Aorta (tissue), 5 donors: ENCODE data around the gene RFTN1. TPM values are rescaled to one million over a fixed set of nuclear protein-coding genes. Genes with fewer than 3 reads are reported as not detected.

Experiments
- ATAC-seq: fragments of 200-7000 bp; cut with Tn5 transposase; one replicate; pipeline ENCODE4 v1.9.1; 2022; ENCODE audit warnings: moderate library complexity; ENCODE audit not compliant: low FRiP score
- DNase-seq, 2 donors: peaks; one replicate each; pipeline ENCODE4 v3.0.0-alpha.2; 2020
- H3K27ac ChIP-seq, 2 donors: one replicate each; pipeline ENCODE4 v1.5.1; 2013; ENCODE audit warnings: low read length in 2 of 2, mild to moderate bottlenecking in 2 of 2, moderate library complexity in 2 of 2, control low read depth in 1 of 2, inconsistent platforms in 1 of 2, low read depth in 1 of 2
- H3K27me3 ChIP-seq, 2 donors: one replicate each; pipeline ENCODE4 v1.6.1; 2013; ENCODE audit warnings: control low read depth in 1 of 2, low read length in 1 of 2, mild to moderate bottlenecking in 1 of 2, moderate library complexity in 1 of 2; ENCODE audit not compliant: insufficient read depth in 2 of 2, control insufficient read depth in 1 of 2
- H3K36me3 ChIP-seq, 2 donors: one replicate each; pipeline ENCODE4 v1.6.1; 2013; ENCODE audit warnings: control low read depth in 1 of 2, low read length in 1 of 2, mild to moderate bottlenecking in 1 of 2; ENCODE audit not compliant: insufficient read depth in 2 of 2, control insufficient read depth in 1 of 2
- H3K4me1 ChIP-seq, 2 donors: one replicate each; pipeline ENCODE4 v1.6.1; 2013; ENCODE audit warnings: low read length in 2 of 2, control low read depth in 1 of 2, mild to moderate bottlenecking in 1 of 2, moderate library complexity in 1 of 2; ENCODE audit not compliant: insufficient read depth in 2 of 2, control insufficient read depth in 1 of 2
- H3K4me3 ChIP-seq, 2 donors: one replicate each; pipeline ENCODE4 v1.5.1; 2013; ENCODE audit warnings: low read length in 2 of 2, control low read depth in 1 of 2, mild to moderate bottlenecking in 1 of 2
- H3K9me3 ChIP-seq: one replicate; pipeline ENCODE4 v1.6.1; 2013; ENCODE audit warnings: mild to moderate bottlenecking, low read length; ENCODE audit not compliant: control insufficient read depth
- WGBS, 2 donors: extraction: QIAGEN DNeasy Blood & Tissue Kit; methylation state at CpG; one replicate each; pipeline ENCODE4 v1.1.7; 2013; 5-methylcytosine and 5-hydroxymethylcytosine counted together
- intact Hi-C, 2 donors: fragments of 100-400 bp; cut with DNase I; formaldehyde crosslinking; loops; one replicate each; pipeline versions ENCODE4 v1.14.2 to v1.15.0; 2022
- polyA plus RNA-seq, 2 donors: library from polyadenylated mRNA; stranded (reverse); fragments of 200-250 nt; gene quantifications; one replicate each; pipeline ENCODE4 v1.2.3, GENCODE V29; 2013
- total RNA-seq, 2 donors: library from RNA; stranded (reverse); fragmentation: NEBNext Ultra II Directional; extraction: Animal tissue kit (Norgen Biotek cat#: 25700); gene quantifications; one replicate each; pipeline ENCODE4 v1.2.1, GENCODE V29; 2021
- donor health status: healthy with polysubstance abuse.
- donor health status: Bipolar disorder and iron deficiency.
- donor health status: DM: no; HTN: no; CAD: no.
- donor health status: DM: no; HTN: no; CAD: no.
- donor health status: DM: yes; HTN: yes; CAD: no.

RFTN1 gene
- total and polyA plus RNA-seq, 4 donors = 12.7 to 119 (median 59.4) TPM

GRCh38 chr3:16373341-16373946, 140.1 kb downstream of the RFTN1 start:
- Histone ChIP-seq H3K4me1 (peaks cover 6% of the 10 kb centered on the region in 2 donors), H3K27me3 (no peaks in the 10 kb centered on the region), H3K27ac (no peak overlapping the region), H3K9me3 (no peaks in the 10 kb centered on the region), H3K4me3 (no peak overlapping the region), H3K36me3 (no peaks in the 10 kb centered on the region)
- DNase-seq (no peak), ATAC-seq (no peak)
- intact Hi-C loops = loop anchor here in 1 of 2 donors (10.0 kb wide), 1 partner anchor 141 kb away; the partner anchor contains the start of gene RFTN1
- 82 to 94% methylated on average over 3 of the region's 3 CpGs for WGBS, 2 donors

DNA sequence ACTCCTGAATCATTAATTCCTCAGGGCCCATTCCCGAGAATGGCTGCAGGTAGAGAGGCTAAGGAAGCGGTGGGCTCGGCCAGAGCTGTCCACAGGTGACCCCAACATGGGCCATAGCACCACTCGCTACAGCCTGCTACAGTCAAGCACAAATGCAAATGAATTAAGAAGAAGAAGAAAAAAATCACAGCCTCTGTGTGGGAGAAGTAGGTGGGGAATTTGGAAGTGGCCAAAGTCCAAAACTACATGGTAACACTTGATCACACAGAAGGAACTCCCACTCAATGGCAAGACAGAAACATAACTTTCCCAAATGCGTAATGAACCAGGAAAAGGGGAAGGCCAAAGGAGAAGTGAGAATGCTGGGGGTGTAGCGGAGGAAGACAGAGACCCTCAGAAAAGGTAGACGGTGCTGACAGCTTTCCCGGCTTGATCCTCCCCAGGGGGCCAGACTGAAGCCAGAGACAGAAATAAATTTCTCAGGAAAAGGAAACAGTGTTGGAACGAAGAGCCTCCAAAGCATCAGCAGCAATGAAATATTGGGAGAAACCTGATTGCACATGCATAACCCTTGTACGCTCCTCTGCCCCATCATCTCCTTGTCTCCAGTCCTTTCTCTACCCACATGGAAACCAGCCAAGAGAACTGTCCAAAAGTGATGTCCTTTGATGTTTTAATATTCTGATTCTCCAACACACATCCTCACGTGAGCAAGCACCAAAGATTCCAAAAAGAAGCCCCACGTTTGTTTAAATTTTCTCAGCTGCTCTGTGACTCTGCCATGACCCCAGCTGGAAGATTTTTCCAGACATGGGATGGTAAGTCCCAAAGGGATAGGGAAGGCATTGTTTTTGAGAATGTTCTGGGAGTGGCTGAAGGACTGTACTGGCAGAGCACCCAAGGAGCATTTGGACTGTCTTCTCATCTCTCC, 140.9 kb downstream of the RFTN1 start:
- intact Hi-C loops = loop anchor here in 1 of 2 donors (10.0 kb wide), 1 partner anchor 142 kb away; the partner anchor contains the start of gene RFTN1

GRCh38 chr3:16370872-16371740, 142.4 kb downstream of the RFTN1 start:
- no peaks in the 10 kb centered on the region for H3K27me3 ChIP-seq
- peak overlapping the region; percentile 54 to 77 for H3K27ac ChIP-seq
- no peaks in the 10 kb centered on the region for H3K36me3 ChIP-seq
- intact Hi-C loops = loop anchor here in 1 of 2 donors (2.0 to 10.0 kb wide), 2 partner anchors 78 to 144 kb away; partner anchors contain the start of gene RFTN1
- peak in 1 of 2 donors; percentile 72 for DNase-seq
- peaks cover 6% of the 10 kb centered on the region in 2 donors for H3K4me1 ChIP-seq
- ATAC-seq = peak; percentile 60
- 36 to 40% methylated on average over 10 of the region's 10 CpGs for WGBS, 2 donors
- H3K9me3 ChIP-seq = no peaks in the 10 kb centered on the region
- no peak overlapping the region for H3K4me3 ChIP-seq

More for the DNA sequence above, 140.9 kb downstream of the RFTN1 start:
- WGBS, 2 donors = 72 to 76% methylated on average over 12 of the region's 12 CpGs
- Histone ChIP-seq H3K27me3 (no peaks in the 10 kb centered on the region), H3K36me3 (no peaks in the 10 kb centered on the region), H3K9me3 (no peaks in the 10 kb centered on the region), H3K4me1 (peaks cover 6% of the 10 kb centered on the region in 2 donors), H3K27ac (peak overlapping the region; percentile 39 to 77), H3K4me3 (no peak overlapping the region)
- ATAC-seq = no peak
- no peak for DNase-seq

DNA sequence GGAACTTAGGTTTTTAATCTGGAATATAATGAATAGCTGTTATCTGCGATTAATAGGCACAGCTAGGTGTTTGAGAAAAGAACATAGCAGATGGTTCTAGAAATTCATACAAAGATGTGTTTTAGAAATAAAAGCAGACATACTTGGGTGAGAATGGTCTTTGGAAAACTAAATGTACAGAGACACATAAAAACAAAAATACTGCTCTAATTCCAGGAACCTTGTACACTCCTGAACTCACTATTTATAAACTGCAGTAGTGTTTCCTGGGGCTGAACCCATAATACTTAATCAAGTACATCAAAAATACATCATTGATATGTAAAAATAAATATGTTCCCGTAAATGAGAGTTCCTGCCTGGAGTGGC, 143.0 kb downstream of the RFTN1 start:
- Histone ChIP-seq H3K4me1 (peaks cover 6% of the 10 kb centered on the region in 2 donors), H3K4me3 (no peak overlapping the region), H3K27ac (peak overlapping the region in 1 of 2 donors; percentile 54), H3K36me3 (no peaks in the 10 kb centered on the region), H3K27me3 (no peaks in the 10 kb centered on the region), H3K9me3 (no peaks in the 10 kb centered on the region)
- 51 to 54% methylated on average over 2 of the region's 2 CpGs for WGBS, 2 donors
- no peak for ATAC-seq
- intact Hi-C loops = loop anchor here in 1 of 2 donors (2.0 to 10.0 kb wide), 2 partner anchors 78 to 144 kb away; partner anchors contain the start of gene RFTN1
- DNase-seq = no peak

GRCh38 chr3:16369885-16370284, 143.6 kb downstream of the RFTN1 start:
- ATAC-seq (no peak), DNase-seq (no peak)
- intact Hi-C loops = loop anchor here in 1 of 2 donors (2.0 to 10.0 kb wide), 2 partner anchors 79 to 145 kb away; partner anchors contain the start of gene RFTN1
- Histone ChIP-seq H3K9me3 (no peaks in the 10 kb centered on the region), H3K36me3 (no peaks in the 10 kb centered on the region), H3K27me3 (no peaks in the 10 kb centered on the region), H3K4me3 (no peak overlapping the region), H3K4me1 (peaks cover 6% of the 10 kb centered on the region in 2 donors), H3K27ac (peak overlapping the region in 1 of 2 donors; percentile 25)
- 77 to 79% methylated on average over 8 of the region's 8 CpGs for WGBS, 2 donors

- H3K4me1 ChIP-seq = peaks cover 6% of the 10 kb centered on the region in 2 donors
- DNase-seq (no peak), ATAC-seq (no peak)
- H3K27me3 ChIP-seq = no peaks in the 10 kb centered on the region
- intact Hi-C loops = no loop called here
- no peaks in the 10 kb centered on the region for H3K36me3 ChIP-seq
- no peak overlapping the region for H3K4me3 ChIP-seq
- no peak overlapping the region for H3K27ac ChIP-seq
- WGBS, 2 donors = 89 to 93% methylated on average over 5 of the region's 5 CpGs
- H3K9me3 ChIP-seq = no peaks in the 10 kb centered on the region
Measured at GRCh38 chr3:16369276-16369675, 144.2 kb downstream of the RFTN1 start.

DNA sequence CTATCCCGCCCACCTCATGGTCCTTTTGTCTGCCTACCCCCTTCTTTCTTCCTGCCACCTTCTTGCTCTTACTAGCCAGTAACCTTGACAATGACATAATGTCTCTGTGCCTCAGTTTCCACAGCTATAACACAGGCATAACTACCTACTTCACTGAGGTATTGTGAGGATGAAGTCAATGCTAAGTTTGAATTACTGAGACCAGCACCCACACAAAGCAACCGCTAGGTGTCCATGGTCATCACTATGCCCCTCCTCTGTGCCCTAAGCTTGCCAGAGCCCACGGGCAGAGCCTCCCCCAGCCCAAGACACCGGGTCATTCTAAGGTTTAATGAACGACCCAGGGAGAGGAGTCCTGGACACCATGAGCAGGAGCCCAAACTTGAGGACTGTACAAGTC, 146.9 kb downstream of the RFTN1 start:
- DNase-seq (no peak), ATAC-seq (no peak)
- intact Hi-C loops = no loop called here
- H3K27me3 ChIP-seq = no peaks in the 10 kb centered on the region
- no peak overlapping the region for H3K27ac ChIP-seq
- H3K9me3 ChIP-seq = no peaks in the 10 kb centered on the region
- no peak overlapping the region for H3K4me3 ChIP-seq
- WGBS, 2 donors = 74 to 86% methylated on average over 5 of the region's 5 CpGs
- H3K36me3 ChIP-seq = peaks cover 0 to 2% of the 10 kb centered on the region in 2 donors
- peaks cover 3 to 4% of the 10 kb centered on the region in 2 donors for H3K4me1 ChIP-seq
